Measurements from ENCODE around the gene FAM217B.

FAM217B gene

GRCh38 chr20:59977086-59977485, 36.9 kb downstream of the FAM217B start:
- DNase-seq (ENCODE audit: low read depth): no peak

GRCh38 chr20:59983076-59983475, 42.9 kb downstream of the FAM217B start:
- DNase-seq (ENCODE audit: low read depth): no peak

GRCh38 chr20:59984541-59984940, 44.4 kb downstream of the FAM217B start:
- DNase-seq (ENCODE audit: low read depth): no peak

- no peak for DNase-seq (ENCODE audit: low read depth)
Observed at GRCh38 chr20:59985164-59985563, 45.0 kb downstream of the FAM217B start.

GRCh38 chr20:59985864-59986263, 45.7 kb downstream of the FAM217B start:
- no peak for DNase-seq (ENCODE audit: low read depth)

- no peak for DNase-seq (ENCODE audit: low read depth)
Observed at GRCh38 chr20:59987135-59987534, 46.9 kb downstream of the FAM217B start.

- DNase-seq (ENCODE audit: low read depth): no peak
Observed at GRCh38 chr20:59988141-59988540, 48.0 kb downstream of the FAM217B start.

- DNase-seq (ENCODE audit: low read depth): no peak
Observed at GRCh38 chr20:59992526-59993084, 52.4 kb downstream of the FAM217B start.

- DNase-seq (ENCODE audit: low read depth): no peak
Observed at GRCh38 chr20:59993736-59994430, 53.7 kb downstream of the FAM217B start.

GRCh38 chr20:59994697-59995122, 54.5 kb downstream of the FAM217B start:
- no peak for DNase-seq (ENCODE audit: low read depth)

- DNase-seq (ENCODE audit: low read depth): no peak
Observed at GRCh38 chr20:59996108-59996507, 55.9 kb downstream of the FAM217B start.

GRCh38 chr20:59997896-59998295, 57.7 kb downstream of the FAM217B start:
- DNase-seq (ENCODE audit: low read depth): no peak

All from stimulated activated CD8-positive, alpha-beta memory T cell treated with anti-CD3 and anti-CD28 coated beads, Interleukin-12 subunit alpha, Interleukin-12 subunit beta, amount 100 ng/mL, for 4 hours (primary cell).